Neural progenitor cell (in vitro differentiated cells): Measurements from ENCODE around the gene NFATC1.

ENCODE experiments used
- CTCF ChIP-seq: fragments of 200-600 bp; sonication (generic); IDR thresholded peaks from 2 replicates; pipeline ENCODE4 v1.5.1; 2017; ENCODE audit warnings: antibody characterized with exemption, mild to moderate bottlenecking
- EZH2 ChIP-seq: fragments of 200-600 bp; sonication (generic); IDR thresholded peaks from 2 replicates; pipeline ENCODE4 v1.6.1; 2017; ENCODE audit warnings: antibody characterized with exemption, mild to moderate bottlenecking, moderate library complexity

GRCh38 chr18:79523206-79523735, 127.5 kb downstream of the NFATC1 start:
- TF ChIP-seq CTCF (no peak), EZH2 (no peak)
